Sigmoid colon (tissue), 7 donors: ENCODE measurements around the gene C19orf38. TPM values are rescaled to one million over a fixed set of nuclear protein-coding genes. Genes with fewer than 3 reads are reported as not detected.
A peak's percentile ranks its signal among the peaks of the same experiment; 100 is the strongest.

Source experiments
- DNase-seq: peaks from one replicate; pipeline ENCODE4 v3.0.0-alpha.2; 2019
- H3K27ac ChIP-seq, 4 donors: fragments of 200-600 bp; sonication (generic); one replicate each; pipeline ENCODE4 v1.5.1; 2016 to 2019; ENCODE audit warnings: mild to moderate bottlenecking in 1 of 4
- H3K27me3 ChIP-seq, 3 donors: fragments of 200-600 bp; sonication (generic); one replicate each; pipeline ENCODE4 v1.5.1; 2019; ENCODE audit warnings: mild to moderate bottlenecking in 1 of 3
- H3K36me3 ChIP-seq, 4 donors: fragments of 200-600 bp; sonication (generic); one replicate each; pipeline ENCODE4 v1.5.1; 2016 to 2019
- H3K4me1 ChIP-seq, 4 donors: fragments of 200-600 bp; sonication (generic); one replicate each; pipeline ENCODE4 v1.5.1; 2017 to 2019
- H3K4me3 ChIP-seq, 4 donors: fragments of 200-600 bp; sonication (generic); one replicate each; pipeline ENCODE4 v1.5.1; 2017 to 2019; ENCODE audit warnings: mild to moderate bottlenecking in 2 of 4, moderate library complexity in 1 of 4
- H3K9me3 ChIP-seq, 4 donors: fragments of 200-600 bp in 3 of 4; sonication (generic) in 3 of 4; one replicate each; pipeline versions ENCODE4 v1.5.1 to v1.6.1; 2013 to 2019
- CTCF ChIP-seq, 4 experiments: fragments of 450-650 bp in 3 of 4; fragments of 200-600 bp in 1 of 4; IDR thresholded peaks; one replicate each; pipeline ENCODE4 v1.5.1; 2016 to 2019; ENCODE audit warnings: antibody characterized with exemption in 4 of 4, mild to moderate bottlenecking in 3 of 4, moderate library complexity in 2 of 4
- EP300 ChIP-seq, 4 donors: sonication (generic); formaldehyde crosslinking; IDR thresholded peaks; one replicate each; pipeline ENCODE4 v1.6.1; 2017; ENCODE audit warnings: antibody characterized with exemption in 4 of 4
- POLR2A ChIP-seq, 2 donors: fragments of 450-650 bp; IDR thresholded peaks; one replicate each; pipeline ENCODE4 v1.6.1; 2016; ENCODE audit warnings: antibody characterized with exemption in 2 of 2, mild to moderate bottlenecking in 2 of 2, moderate library complexity in 2 of 2
- POLR2AphosphoS5 ChIP-seq, 4 donors: sonication (generic); formaldehyde crosslinking; IDR thresholded peaks; one replicate each; pipeline ENCODE4 v1.6.1; 2017; ENCODE audit warnings: antibody characterized with exemption in 4 of 4
- WGBS, 2 donors: extraction: QIAGEN DNeasy Blood & Tissue Kit; methylation state at CpG; one replicate each; pipeline ENCODE4 v1.1.7; 2013; 5-methylcytosine and 5-hydroxymethylcytosine counted together
- intact Hi-C: fragments of 100-400 bp; cut with DNase I; formaldehyde crosslinking; loops from one replicate; pipeline ENCODE4 v1.15.1; 2023
- polyA plus RNA-seq, 3 donors: library from polyadenylated mRNA; stranded (reverse); fragments of 200-250 nt; gene quantifications; one replicate each; pipeline ENCODE4 v1.2.3, GENCODE V29; 2013
- total RNA-seq, 4 donors: library from RNA; depleted of rRNA; stranded (reverse); fragments of >200 nt; gene quantifications; one replicate each; pipeline ENCODE4 v1.1.0, GENCODE V29; 2016
- donor health status: healthy with polysubstance abuse.
- donor health status: Bipolar disorder and iron deficiency.
- donor health status: healthy.

C19orf38 gene
- total and polyA plus RNA-seq, 7 donors: 0.92 to 3.3 (median 1.6) TPM; not detected in 1

- Histone ChIP-seq H3K9me3 (peaks cover 0 to 4% (median 0%) of the 10 kb centered on the region in 4 donors), H3K4me3 (no peak overlapping the region), H3K27me3 (no peaks in the 10 kb centered on the region), H3K27ac (no peak overlapping the region), H3K36me3 (peaks cover 0 to 67% (median 24%) of the 10 kb centered on the region in 4 donors), H3K4me1 (peaks cover 0 to 11% (median 6%) of the 10 kb centered on the region in 4 donors)
- 82 to 85% methylated on average over 28 of the region's 28 CpGs for WGBS, 2 donors
- intact Hi-C loops: loop anchor here (10.0 kb wide), 1 partner anchor 117 kb away; the partner anchor contains the start of gene DNM2
- TF ChIP-seq POLR2A (IDR thresholded peaks at IDR 0.05) (no peak), CTCF (IDR thresholded peaks at IDR 0.05) (no peak), POLR2AphosphoS5 (IDR thresholded peaks at IDR 0.05) (no peak), EP300 (IDR thresholded peaks at IDR 0.05) (no peak)
- DNase-seq: no peak
Measured at GRCh38 chr19:10831987-10832938, 16.0 kb upstream of the C19orf38 start.

DNA sequence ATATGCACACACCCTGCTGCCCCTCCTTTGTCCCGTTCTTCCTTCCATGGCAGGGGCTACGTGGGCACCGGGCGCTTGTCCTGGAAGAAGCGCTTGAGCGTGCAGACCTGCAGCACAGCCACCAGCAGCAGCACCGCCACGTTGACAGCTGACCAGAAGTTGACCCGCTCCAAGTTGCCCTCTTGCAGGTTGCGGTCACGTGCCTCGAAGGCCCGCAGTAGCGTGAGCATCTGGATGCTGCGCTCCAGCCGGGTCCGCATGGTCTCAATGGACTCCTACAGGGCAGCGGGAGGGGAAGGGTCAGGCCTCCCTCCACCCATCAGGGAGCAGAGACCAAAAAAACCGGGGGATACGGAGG is 15.3 kb upstream of the C19orf38 start:
- TF ChIP-seq POLR2AphosphoS5 (IDR thresholded peaks at IDR 0.05): no peak
- no peak for TF ChIP-seq EP300 (IDR thresholded peaks at IDR 0.05)
- TF ChIP-seq POLR2A (IDR thresholded peaks at IDR 0.05): no peak
- TF ChIP-seq CTCF (IDR thresholded peaks at IDR 0.05): no peak
- Histone ChIP-seq H3K27ac (no peak overlapping the region), H3K27me3 (no peaks in the 10 kb centered on the region), H3K4me1 (peaks cover 0 to 11% (median 6%) of the 10 kb centered on the region in 4 donors), H3K36me3 (peaks cover 0 to 60% (median 21%) of the 10 kb centered on the region in 4 donors), H3K9me3 (peaks cover 0 to 4% (median 0%) of the 10 kb centered on the region in 4 donors), H3K4me3 (no peak overlapping the region)
- intact Hi-C loops: loop anchor here (10.0 kb wide), 1 partner anchor 118 kb away; the partner anchor contains the start of gene DNM2
- 87% methylated on average over 20 of the region's 20 CpGs for WGBS, 2 donors
- DNase-seq: no peak

- Histone ChIP-seq H3K9me3 (peaks cover 0 to 4% (median 0%) of the 10 kb centered on the region in 4 donors), H3K27ac (peak overlapping the region; percentile 95 to 99 (median 97)), H3K4me1 (peaks cover 0 to 11% (median 6%) of the 10 kb centered on the region in 4 donors), H3K4me3 (peak overlapping the region; percentile 53 to 76 (median 62)), H3K27me3 (no peaks in the 10 kb centered on the region), H3K36me3 (peaks cover 0 to 37% (median 13%) of the 10 kb centered on the region in 4 donors)
- DNase-seq: peak; percentile 81
- WGBS, 2 donors: 47 to 57% methylated on average over 32 of the region's 32 CpGs
- TF ChIP-seq POLR2A (IDR thresholded peaks at IDR 0.05) (no peak), CTCF (IDR thresholded peaks at IDR 0.05) (no peak), POLR2AphosphoS5 (IDR thresholded peaks at IDR 0.05) (no peak), EP300 (IDR thresholded peaks at IDR 0.05) (no peak)
- intact Hi-C loops: loop anchor here (10.0 kb wide), 1 partner anchor 120 kb away; the partner anchor contains the start of gene DNM2
Measured at GRCh38 chr19:10835089-10835753, 13.0 kb upstream of the C19orf38 start.

- Histone ChIP-seq H3K36me3 (peaks cover 0 to 30% (median 10%) of the 10 kb centered on the region in 4 donors), H3K4me1 (peaks cover 0 to 11% (median 6%) of the 10 kb centered on the region in 4 donors), H3K27ac (peak within 1 kb of the TSS; percentile 95 to 99 (median 97)), H3K27me3 (no peaks in the 10 kb centered on the region), H3K9me3 (peaks cover 0 to 4% (median 0%) of the 10 kb centered on the region in 4 donors), H3K4me3 (peak within 1 kb of the TSS; percentile 53 to 76 (median 62))
- 0 to 1% methylated on average over 50 of the region's 50 CpGs for WGBS, 2 donors
- DNase-seq: peak; percentile 100
- intact Hi-C loops: loop anchor here (2.0 to 10.0 kb wide), 3 partner anchors 27 to 121 kb away; partner anchors contain the start of genes CARM1 and DNM2
- TF ChIP-seq EP300 (IDR thresholded peaks at IDR 0.05) (no peak), POLR2A (IDR thresholded peaks at IDR 0.05) (peak in 1 of 2 donors; percentile 37), POLR2AphosphoS5 (IDR thresholded peaks at IDR 0.05) (peak in 3 of 4 donors; percentile 51 to 68 (median 57)), CTCF (IDR thresholded peaks at IDR 0.05) (peak; percentile 25 to 65 (median 31))
Measured at GRCh38 chr19:10835754-10836478, 12.3 kb upstream of the C19orf38 start, which contains the start of gene TMED1. Gene TMED1, minus strand, starts transcription at chr19:10836212. Its CDS starts 21 bp downstream, at chr19:10836191.
